ENCODE measurements around the gene TMC3. TPM values are rescaled to one million over a fixed set of nuclear protein-coding genes. Genes with fewer than 3 reads are reported as not detected.

The TMC3 gene
- polyA plus RNA-seq, 1 donor (not counting 4 experiments of a cell fraction or from before 2014, with no cell fraction given) = not detected

DNA sequence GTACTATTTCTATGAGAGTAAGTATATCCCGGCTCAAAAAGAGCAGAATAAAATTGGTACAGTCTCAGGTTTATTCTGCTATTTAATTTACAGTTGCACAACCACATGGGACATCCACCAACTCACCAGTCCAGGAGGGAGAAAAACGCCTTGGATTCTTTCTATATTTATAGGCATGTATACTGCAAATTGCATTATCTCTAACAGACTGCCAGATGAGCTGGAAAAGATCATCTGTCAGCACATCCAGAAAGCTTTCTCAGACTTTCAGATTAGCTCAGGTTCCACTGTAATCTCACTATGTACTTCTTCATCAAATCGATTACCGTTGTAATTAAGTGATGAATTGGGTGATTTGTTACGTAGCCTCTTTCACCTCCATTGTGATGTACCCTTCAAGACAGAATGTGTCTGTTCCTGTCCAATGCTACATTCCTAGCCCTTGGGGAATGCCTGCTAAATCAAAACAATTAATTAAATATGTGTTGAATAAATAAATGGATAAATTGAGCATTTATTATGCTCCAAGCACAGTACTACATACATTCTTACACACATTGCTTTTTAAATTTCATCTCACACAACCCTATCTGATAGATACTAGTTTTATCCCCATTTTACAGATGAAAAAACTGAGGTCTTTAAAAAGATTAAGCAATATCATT, 38.1 kb upstream of the TMC3 start:
- no peaks in the 10 kb centered on the region for H3K4me1 ChIP-seq (ENCODE audit: control insufficient read depth, extremely low read depth, insufficient read depth, low read length)
- dilution Hi-C loops (cut with MboI; ENCODE audit: extremely low pct_ligation_motif_present, low sequenced_read_pairs) = no loop called here
- FAIRE-seq = no peak

GRCh38 chr15:81411051-81411450, 37.0 kb upstream of the TMC3 start:
- no peak overlapping the region for H3K4me3 ChIP-seq (ENCODE audit: control insufficient read depth in 2 of 3, extremely low read depth in 1 of 3, insufficient read depth in 2 of 3, low read depth in 1 of 3, low read length in 3 of 3)
- TF ChIP-seq CTCF (optimal IDR thresholded peaks at IDR 0.05 in 1 of 3, IDR thresholded peaks at IDR 0.05 in 1 of 3, conservative IDR thresholded peaks at IDR 0.05 in 1 of 3; ENCODE audit: extremely low read depth in 1 of 3, insufficient read depth in 2 of 3, low read length in 3 of 3) (no peak), EZH2 (IDR thresholded peaks at IDR 0.05; ENCODE audit: low read length) (no peak)
- no peaks in the 10 kb centered on the region for H3K36me3 ChIP-seq (ENCODE audit: control insufficient read depth in 2 of 2, extremely low read depth in 1 of 2, insufficient read depth in 2 of 2, low read length in 2 of 2)
- FAIRE-seq (no peak), DNase-seq (ENCODE audit: low read depth, low spot score) (no peak)
- dilution Hi-C loops (cut with MboI; ENCODE audit: extremely low pct_ligation_motif_present, low sequenced_read_pairs) = no loop called here
- no peak overlapping the region for H3K4me2 ChIP-seq (ENCODE audit: control insufficient read depth, extremely low read depth, insufficient read depth, low read depth, low read length)
- H3K4me1 ChIP-seq (ENCODE audit: control insufficient read depth, extremely low read depth, insufficient read depth, low read length) = no peaks in the 10 kb centered on the region
- peaks cover 6% of the 10 kb centered on the region for H3K27me3 ChIP-seq (ENCODE audit: control insufficient read depth, extremely low read depth, insufficient read depth, low read length)
- no peaks in the 10 kb centered on the region for H4K20me1 ChIP-seq (ENCODE audit: control insufficient read depth, extremely low read depth, insufficient read depth, low read length)
- H3K9me3 ChIP-seq (ENCODE audit: control insufficient read depth, low read depth, low read length) = no peaks in the 10 kb centered on the region
- H3K79me2 ChIP-seq (ENCODE audit: control insufficient read depth, insufficient read depth, low read length) = no peaks in the 10 kb centered on the region
- H2AFZ ChIP-seq (ENCODE audit: control insufficient read depth, low read length) = no peak overlapping the region
- no peak overlapping the region for H3K9ac ChIP-seq (ENCODE audit: control insufficient read depth, extremely low read depth, insufficient read depth, low read length)
- H3K9me1 ChIP-seq (ENCODE audit: control insufficient read depth, extremely low read depth, insufficient read depth, low read length) = no peaks in the 10 kb centered on the region
- H3K27ac ChIP-seq (ENCODE audit: control insufficient read depth, insufficient read depth, low read length) = no peak overlapping the region

More for the DNA sequence above, 38.1 kb upstream of the TMC3 start:
- Histone ChIP-seq H3K9me1 (ENCODE audit: control insufficient read depth, extremely low read depth, insufficient read depth, low read length) (no peaks in the 10 kb centered on the region), H3K4me3 (ENCODE audit: control insufficient read depth in 2 of 3, extremely low read depth in 1 of 3, insufficient read depth in 2 of 3, low read depth in 1 of 3, low read length in 3 of 3) (no peak overlapping the region), H3K36me3 (ENCODE audit: control insufficient read depth in 2 of 2, extremely low read depth in 1 of 2, insufficient read depth in 2 of 2, low read length in 2 of 2) (no peaks in the 10 kb centered on the region), H3K9me3 (ENCODE audit: control insufficient read depth, low read depth, low read length) (no peaks in the 10 kb centered on the region), H3K4me2 (ENCODE audit: control insufficient read depth, extremely low read depth, insufficient read depth, low read depth, low read length) (no peak overlapping the region), H4K20me1 (ENCODE audit: control insufficient read depth, extremely low read depth, insufficient read depth, low read length) (no peaks in the 10 kb centered on the region), H3K27me3 (ENCODE audit: control insufficient read depth, extremely low read depth, insufficient read depth, low read length) (peaks cover 6% of the 10 kb centered on the region), H2AFZ (ENCODE audit: control insufficient read depth, low read length) (no peak overlapping the region), H3K27ac (ENCODE audit: control insufficient read depth, insufficient read depth, low read length) (no peak overlapping the region), H3K9ac (ENCODE audit: control insufficient read depth, extremely low read depth, insufficient read depth, low read length) (no peak overlapping the region), H3K79me2 (ENCODE audit: control insufficient read depth, insufficient read depth, low read length) (no peaks in the 10 kb centered on the region)
- DNase-seq (ENCODE audit: low read depth, low spot score) = no peak
- TF ChIP-seq CTCF (optimal IDR thresholded peaks at IDR 0.05 in 1 of 3, IDR thresholded peaks at IDR 0.05 in 1 of 3, conservative IDR thresholded peaks at IDR 0.05 in 1 of 3; ENCODE audit: extremely low read depth in 1 of 3, insufficient read depth in 2 of 3, low read length in 3 of 3) (no peak), EZH2 (IDR thresholded peaks at IDR 0.05; ENCODE audit: low read length) (no peak)

All from keratinocyte (primary cell).